NCI-H128 (cell line): ENCODE results near the gene CAMTA1.

Experiments used
- DNase-seq: peaks from one replicate; lab custom pipeline; 2025; ENCODE audit not compliant: unreplicated experiment; lab: John Stamatoyannopoulos, UW

The CAMTA1 gene

GRCh38 chr1:7495962-7496361 is 710.7 kb downstream of the CAMTA1 start:
- no peak for DNase-seq

- no peak for DNase-seq
Measured at GRCh38 chr1:7497107-7497637, 711.9 kb downstream of the CAMTA1 start.

- DNase-seq = no peak
Measured at GRCh38 chr1:7500381-7501083, 715.3 kb downstream of the CAMTA1 start.

- DNase-seq = no peak
Measured at GRCh38 chr1:7501084-7501491, 715.8 kb downstream of the CAMTA1 start.

- no peak for DNase-seq
Measured at GRCh38 chr1:7501723-7502603, 716.7 kb downstream of the CAMTA1 start.

- no peak for DNase-seq
Measured at GRCh38 chr1:7503691-7504437, 718.6 kb downstream of the CAMTA1 start.

- DNase-seq = no peak
Measured at GRCh38 chr1:7504438-7504720, 719.1 kb downstream of the CAMTA1 start.

GRCh38 chr1:7505094-7505770 is 720.0 kb downstream of the CAMTA1 start:
- no peak for DNase-seq

GRCh38 chr1:7505771-7506453 is 720.7 kb downstream of the CAMTA1 start:
- no peak for DNase-seq

- DNase-seq = no peak
Measured at GRCh38 chr1:7506454-7507284, 721.4 kb downstream of the CAMTA1 start.

- no peak for DNase-seq
Measured at GRCh38 chr1:7507285-7508019, 722.2 kb downstream of the CAMTA1 start.

GRCh38 chr1:7508052-7508933 is 723.0 kb downstream of the CAMTA1 start:
- DNase-seq = no peak

GRCh38 chr1:7508934-7509519 is 723.8 kb downstream of the CAMTA1 start:
- no peak for DNase-seq

GRCh38 chr1:7509598-7509997 is 724.3 kb downstream of the CAMTA1 start:
- DNase-seq = no peak

GRCh38 chr1:7510389-7510931 is 725.2 kb downstream of the CAMTA1 start:
- no peak for DNase-seq

- no peak for DNase-seq
Measured at GRCh38 chr1:7511381-7511780, 726.1 kb downstream of the CAMTA1 start.

- no peak for DNase-seq
Measured at GRCh38 chr1:7513081-7513480, 727.8 kb downstream of the CAMTA1 start.
